Gastrocnemius medialis (tissue), 4 donors: ENCODE measurements around the gene MGME1.
"Not testable (repeated sequence)": the region's sequence is repeated elsewhere in the genome, so short reads cannot be mapped to it uniquely, and the experiment has no call there.

Experiments
- POLR2A ChIP-seq, 2 donors: fragments of 450-650 bp; IDR thresholded peaks; one replicate each; pipeline ENCODE4 v1.6.1; 2017; ENCODE audit warnings: antibody characterized with exemption in 2 of 2, mild to moderate bottlenecking in 2 of 2, moderate library complexity in 2 of 2
- TF ChIP-seq, protein P1 (sequence below), 5 experiments: fragments of 450-650 bp in 3 of 5; fragments of 200-600 bp in 2 of 5; sonication (generic) in 2 of 5; IDR thresholded peaks in 4 of 5; conservative IDR thresholded peaks in 1 of 5; 1 replicate in 4 of 5; 2 replicates in 1 of 5; pipeline ENCODE4 v1.5.1; 2016 to 2019; ENCODE audit warnings: antibody characterized with exemption in 5 of 5, mild to moderate bottlenecking in 3 of 5, moderate library complexity in 3 of 5

DNA sequence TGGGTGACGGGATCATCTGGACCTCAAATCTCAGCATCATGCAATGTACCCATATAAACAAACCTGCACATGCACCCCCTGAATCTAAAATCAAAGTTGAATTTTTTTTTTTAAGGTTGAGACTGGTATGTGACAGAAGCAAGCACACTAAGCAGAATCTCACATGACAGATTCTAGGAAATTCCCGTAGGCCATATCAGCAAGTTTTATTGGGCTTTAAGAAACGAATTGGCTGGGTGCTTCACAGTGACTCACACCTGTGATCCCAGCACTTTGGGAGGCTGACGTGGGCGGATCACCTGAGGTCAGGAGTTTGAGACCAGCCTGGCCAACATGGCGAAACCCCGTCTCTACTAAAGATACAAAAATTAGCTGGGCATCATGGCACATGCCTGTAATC lies 58.2 kb downstream of the MGME1 start:
- TF ChIP-seq, protein P1, sequence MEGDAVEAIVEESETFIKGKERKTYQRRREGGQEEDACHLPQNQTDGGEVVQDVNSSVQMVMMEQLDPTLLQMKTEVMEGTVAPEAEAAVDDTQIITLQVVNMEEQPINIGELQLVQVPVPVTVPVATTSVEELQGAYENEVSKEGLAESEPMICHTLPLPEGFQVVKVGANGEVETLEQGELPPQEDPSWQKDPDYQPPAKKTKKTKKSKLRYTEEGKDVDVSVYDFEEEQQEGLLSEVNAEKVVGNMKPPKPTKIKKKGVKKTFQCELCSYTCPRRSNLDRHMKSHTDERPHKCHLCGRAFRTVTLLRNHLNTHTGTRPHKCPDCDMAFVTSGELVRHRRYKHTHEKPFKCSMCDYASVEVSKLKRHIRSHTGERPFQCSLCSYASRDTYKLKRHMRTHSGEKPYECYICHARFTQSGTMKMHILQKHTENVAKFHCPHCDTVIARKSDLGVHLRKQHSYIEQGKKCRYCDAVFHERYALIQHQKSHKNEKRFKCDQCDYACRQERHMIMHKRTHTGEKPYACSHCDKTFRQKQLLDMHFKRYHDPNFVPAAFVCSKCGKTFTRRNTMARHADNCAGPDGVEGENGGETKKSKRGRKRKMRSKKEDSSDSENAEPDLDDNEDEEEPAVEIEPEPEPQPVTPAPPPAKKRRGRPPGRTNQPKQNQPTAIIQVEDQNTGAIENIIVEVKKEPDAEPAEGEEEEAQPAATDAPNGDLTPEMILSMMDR (IDR thresholded peaks at IDR 0.05 in 4 of 5, conservative IDR thresholded peaks at IDR 0.05 in 1 of 5), result not testable (repeated sequence)
- not testable (repeated sequence) for TF ChIP-seq POLR2A (IDR thresholded peaks at IDR 0.05)
